ENCODE measurements around the gene COL4A2.

COL4A2 gene

DNA sequence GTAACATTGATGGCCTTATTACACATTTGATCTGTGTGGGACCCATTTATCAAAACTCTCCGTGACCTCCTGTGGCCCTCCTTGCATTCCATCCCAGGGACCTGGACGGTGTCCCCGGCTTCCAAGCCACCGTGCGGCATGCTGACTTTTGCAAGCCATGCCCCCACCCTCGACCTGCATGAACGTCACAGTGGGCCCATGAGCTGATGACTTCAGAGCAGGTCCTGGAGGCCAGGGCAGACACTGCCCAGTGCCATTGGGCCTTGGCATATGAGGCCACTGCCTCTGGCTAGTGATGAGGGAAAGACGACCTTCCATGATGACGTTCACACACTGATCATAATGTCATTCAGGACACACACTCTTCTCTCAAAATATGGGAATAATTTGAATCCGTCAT is 191.7 kb downstream of the COL4A2 start:
- Mint-ChIP-seq H3K4me1 (no peaks in the 10 kb centered on the region), H3K27me3 (no peaks in the 10 kb centered on the region), H3K36me3 (no peaks in the 10 kb centered on the region), H3K4me3 (no peak overlapping the region), H3K27ac (no peak overlapping the region), H3K9me3 (no peaks in the 10 kb centered on the region)

DNA sequence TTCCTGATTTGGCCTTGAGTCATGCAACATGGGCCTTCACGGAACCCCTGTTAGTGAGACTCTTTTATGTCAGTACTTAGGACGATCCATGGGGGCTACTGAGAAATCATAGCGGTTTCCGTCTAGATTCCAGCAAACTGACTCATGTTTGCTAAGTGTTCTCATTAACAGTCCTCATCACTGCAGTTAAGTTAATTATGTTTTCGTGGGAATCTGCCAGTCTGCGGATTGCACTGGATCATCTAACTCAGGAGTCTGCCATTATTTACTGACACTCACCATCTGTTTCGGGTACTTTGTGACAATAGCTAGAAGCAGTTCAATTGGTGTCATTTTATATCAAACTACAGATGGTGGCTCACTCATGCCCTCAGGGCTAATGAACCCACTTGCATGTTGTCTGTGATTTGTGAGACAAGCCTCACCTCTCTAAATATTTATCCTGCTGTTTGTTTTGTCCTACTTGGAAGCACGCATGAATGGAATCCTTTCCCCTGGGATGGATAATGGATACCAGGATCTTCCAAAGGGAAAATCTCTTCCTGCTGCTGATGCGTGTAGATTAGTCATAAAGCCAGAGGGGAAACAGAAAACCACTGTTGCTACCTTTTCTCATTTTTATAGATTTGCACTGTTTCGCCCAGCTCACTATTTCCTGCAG is 192.7 kb downstream of the COL4A2 start:
- H3K27ac Mint-ChIP-seq, result no peak overlapping the region
- H3K4me3 Mint-ChIP-seq, result no peak overlapping the region
- H3K36me3 Mint-ChIP-seq, result no peaks in the 10 kb centered on the region
- no peaks in the 10 kb centered on the region for H3K9me3 Mint-ChIP-seq
- no peaks in the 10 kb centered on the region for H3K4me1 Mint-ChIP-seq
- no peaks in the 10 kb centered on the region for H3K27me3 Mint-ChIP-seq

DNA sequence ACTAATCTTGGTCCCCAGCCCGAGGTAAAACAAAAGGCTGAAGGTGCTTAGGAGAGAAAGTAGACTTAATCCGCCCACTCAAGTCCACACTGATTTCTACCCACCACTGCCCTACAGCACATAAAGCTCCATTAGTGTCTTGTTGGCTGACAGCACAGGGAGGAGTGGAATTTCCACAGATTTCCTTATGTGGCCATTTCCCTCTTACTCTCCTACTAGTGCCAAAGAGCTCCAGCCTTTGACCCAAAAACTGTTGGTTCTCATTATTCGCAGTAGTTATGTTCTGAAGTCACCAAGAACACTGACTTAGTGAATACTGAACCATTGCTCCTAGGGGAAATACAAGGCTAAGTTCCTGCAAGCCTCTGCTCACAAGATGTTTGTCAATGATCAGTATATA is 193.3 kb downstream of the COL4A2 start:
- H3K4me1 Mint-ChIP-seq, result no peaks in the 10 kb centered on the region
- no peaks in the 10 kb centered on the region for H3K9me3 Mint-ChIP-seq
- no peaks in the 10 kb centered on the region for H3K27me3 Mint-ChIP-seq
- H3K27ac Mint-ChIP-seq, result no peak overlapping the region
- no peaks in the 10 kb centered on the region for H3K36me3 Mint-ChIP-seq
- H3K4me3 Mint-ChIP-seq, result no peak overlapping the region

DNA sequence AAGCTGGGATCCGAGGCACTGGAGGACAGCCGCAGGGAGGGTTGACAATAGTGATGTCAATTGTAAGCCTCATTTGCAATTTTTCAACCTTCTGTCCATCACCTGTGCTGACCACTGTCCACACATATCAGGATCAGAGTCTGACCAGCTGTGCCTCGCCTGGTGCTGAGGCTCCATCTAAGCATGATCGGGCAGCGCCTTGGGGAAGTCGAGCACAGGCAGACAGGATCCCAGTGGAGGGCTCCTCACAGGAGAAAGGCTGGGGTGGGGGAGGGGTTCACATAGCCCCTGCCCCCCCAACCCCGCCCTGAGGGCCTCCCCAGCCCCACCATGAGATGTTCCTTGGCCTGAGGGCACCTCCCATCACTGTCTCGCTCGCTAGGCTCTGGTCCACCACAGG is 194.1 kb downstream of the COL4A2 start:
- H3K4me1 Mint-ChIP-seq, result no peaks in the 10 kb centered on the region
- H3K4me3 Mint-ChIP-seq, result no peak overlapping the region
- H3K27ac Mint-ChIP-seq, result no peak overlapping the region
- no peaks in the 10 kb centered on the region for H3K27me3 Mint-ChIP-seq
- H3K9me3 Mint-ChIP-seq, result no peaks in the 10 kb centered on the region
- H3K36me3 Mint-ChIP-seq, result no peaks in the 10 kb centered on the region

DNA sequence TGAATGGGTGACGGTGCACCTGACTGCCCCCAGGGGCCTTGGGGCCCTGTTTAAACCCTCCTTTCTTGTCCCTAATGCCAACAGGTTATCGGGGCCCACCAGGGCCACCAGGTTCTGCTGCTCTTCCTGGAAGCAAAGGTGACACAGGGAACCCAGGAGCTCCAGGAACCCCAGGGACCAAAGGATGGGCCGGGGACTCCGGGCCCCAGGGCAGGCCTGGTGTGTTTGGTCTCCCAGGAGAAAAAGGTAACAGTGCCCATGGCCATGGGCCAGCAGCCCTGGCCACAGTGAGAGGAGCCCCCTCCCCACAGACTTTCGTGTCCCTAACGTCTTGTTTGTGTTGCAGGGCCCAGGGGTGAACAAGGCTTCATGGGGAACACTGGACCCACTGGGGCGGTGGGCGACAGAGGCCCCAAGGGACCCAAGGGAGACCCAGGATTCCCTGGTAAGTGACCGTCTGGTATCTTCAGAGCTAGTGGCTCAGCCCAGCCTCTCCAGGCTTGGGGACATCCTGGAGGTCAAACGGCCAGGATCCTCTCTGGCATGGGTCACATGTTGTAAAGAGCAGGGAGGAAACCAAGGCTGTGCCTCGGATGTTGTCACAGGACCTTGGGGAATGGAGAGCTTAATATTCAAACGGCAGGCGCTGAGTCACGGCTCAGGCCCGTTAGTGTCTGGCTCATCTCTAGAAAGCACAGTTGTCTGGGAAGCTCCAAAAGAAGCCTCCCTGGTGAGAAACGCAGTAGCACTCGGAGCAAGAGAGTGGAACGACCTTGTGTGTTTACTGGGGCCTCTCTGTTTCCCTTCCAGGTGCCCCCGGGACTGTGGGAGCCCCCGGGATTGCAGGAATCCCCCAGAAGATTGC is 196.2 kb downstream of the COL4A2 start:
- Mint-ChIP-seq H3K4me1 (no peaks in the 10 kb centered on the region), H3K27me3 (peaks cover 2% of the 10 kb centered on the region)

DNA sequence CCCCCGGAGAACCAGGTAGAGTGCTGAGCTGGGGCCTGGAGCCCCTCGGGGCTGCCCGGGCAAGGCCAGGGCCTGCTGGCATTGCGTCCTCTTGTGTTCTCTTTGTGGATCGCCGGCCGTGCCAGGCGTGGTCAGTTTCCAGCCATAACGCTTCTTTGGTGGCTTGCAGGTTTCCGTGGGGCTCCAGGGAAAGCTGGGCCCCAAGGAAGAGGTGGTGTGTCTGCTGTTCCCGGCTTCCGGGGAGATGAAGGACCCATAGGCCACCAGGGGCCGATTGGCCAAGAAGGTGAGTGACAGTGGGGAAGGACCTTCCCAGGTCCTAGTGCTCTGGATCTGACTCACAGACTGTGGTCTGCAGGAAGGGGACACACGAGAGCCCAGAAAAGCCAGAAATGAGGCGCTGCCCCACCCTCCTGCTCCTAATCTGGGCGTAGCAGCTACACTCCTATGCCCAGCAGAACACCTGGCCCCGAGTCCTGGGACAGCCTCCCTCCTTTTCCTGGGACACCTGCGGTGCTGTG is 197.0 kb downstream of the COL4A2 start:
- Mint-ChIP-seq H3K36me3 (no peaks in the 10 kb centered on the region), H3K27me3 (peaks cover 2% of the 10 kb centered on the region), H3K27ac (no peak overlapping the region), H3K4me3 (no peak overlapping the region), H3K9me3 (no peaks in the 10 kb centered on the region), H3K4me1 (no peaks in the 10 kb centered on the region)

More for the DNA sequence above, 196.2 kb downstream of the COL4A2 start:
- Mint-ChIP-seq H3K9me3 (no peaks in the 10 kb centered on the region), H3K36me3 (no peaks in the 10 kb centered on the region), H3K4me3 (no peak overlapping the region), H3K27ac (no peak overlapping the region)

DNA sequence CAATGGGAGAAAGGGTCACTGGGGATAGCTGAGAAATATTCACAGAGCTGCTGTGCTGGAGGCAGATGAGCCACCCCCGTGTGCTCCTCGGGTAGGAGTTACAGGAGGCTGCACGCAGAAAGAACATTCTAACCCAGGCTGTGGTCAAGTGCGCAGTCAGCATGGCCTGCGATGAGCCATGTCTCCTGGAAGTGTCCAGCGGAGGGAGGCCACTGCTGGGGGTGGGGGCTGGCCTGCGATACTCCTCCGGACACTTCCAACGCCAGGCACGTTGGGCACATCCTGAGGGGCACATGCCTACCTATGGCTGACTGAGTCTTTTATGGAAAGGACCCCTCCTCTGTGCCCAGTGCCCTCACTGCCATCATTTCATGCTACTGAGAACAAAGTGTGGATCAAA is 198.5 kb downstream of the COL4A2 start:
- peaks cover 2% of the 10 kb centered on the region for H3K27me3 Mint-ChIP-seq
- no peak overlapping the region for H3K4me3 Mint-ChIP-seq
- no peaks in the 10 kb centered on the region for H3K9me3 Mint-ChIP-seq
- H3K36me3 Mint-ChIP-seq, result no peaks in the 10 kb centered on the region
- H3K27ac Mint-ChIP-seq, result no peak overlapping the region
- no peaks in the 10 kb centered on the region for H3K4me1 Mint-ChIP-seq

DNA sequence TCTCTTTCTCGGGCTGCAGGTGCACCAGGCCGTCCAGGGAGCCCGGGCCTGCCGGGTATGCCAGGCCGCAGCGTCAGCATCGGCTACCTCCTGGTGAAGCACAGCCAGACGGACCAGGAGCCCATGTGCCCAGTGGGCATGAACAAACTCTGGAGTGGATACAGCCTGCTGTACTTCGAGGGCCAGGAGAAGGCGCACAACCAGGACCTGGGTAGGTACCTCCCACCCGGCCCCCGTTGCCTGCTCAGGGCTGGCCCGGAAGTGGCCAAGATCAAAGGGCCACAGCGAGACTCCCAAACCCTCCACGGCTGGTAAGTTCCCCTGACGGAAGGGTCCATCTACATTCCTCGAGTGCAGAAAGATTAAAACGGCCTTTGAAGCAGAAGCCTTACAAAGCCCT is 199.3 kb downstream of the COL4A2 start:
- H3K4me3 Mint-ChIP-seq, result no peak overlapping the region
- H3K36me3 Mint-ChIP-seq, result no peaks in the 10 kb centered on the region
- no peaks in the 10 kb centered on the region for H3K4me1 Mint-ChIP-seq
- H3K9me3 Mint-ChIP-seq, result no peaks in the 10 kb centered on the region
- H3K27me3 Mint-ChIP-seq, result peaks cover 2% of the 10 kb centered on the region
- no peak overlapping the region for H3K27ac Mint-ChIP-seq

DNA sequence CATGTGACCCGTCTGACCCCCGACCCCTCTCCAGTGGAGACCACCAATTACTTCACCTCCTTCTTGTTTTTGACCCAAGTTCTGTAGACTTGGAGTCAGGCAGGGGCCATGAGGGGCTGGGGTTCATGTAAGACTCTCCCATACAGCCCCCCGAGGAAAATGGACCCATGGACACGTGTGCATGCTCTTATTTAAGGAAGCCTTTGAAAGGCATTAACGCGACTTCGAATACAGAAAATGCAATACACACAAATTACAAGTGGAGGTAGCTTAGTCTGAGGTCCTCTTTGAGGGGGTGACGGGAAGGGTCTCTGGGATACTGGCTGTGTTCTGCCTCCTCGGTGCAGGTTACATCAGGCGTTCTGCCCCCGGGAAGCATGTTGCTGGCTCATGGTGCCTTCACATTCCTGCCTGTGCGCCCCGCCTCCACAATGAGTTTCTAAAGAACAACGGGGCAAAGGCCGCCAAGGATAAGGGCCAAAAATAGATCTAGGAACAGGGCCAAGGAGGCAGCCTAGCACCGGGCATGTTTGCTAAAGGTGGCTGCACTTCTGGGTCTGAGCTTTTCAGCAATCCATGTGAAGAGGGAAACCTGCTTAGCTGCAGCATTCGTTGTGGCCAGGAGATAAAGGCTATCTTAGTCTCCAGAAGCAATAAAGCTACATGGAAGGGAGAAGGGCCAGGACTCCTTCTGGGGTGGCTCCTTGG is 199.9 kb downstream of the COL4A2 start:
- Mint-ChIP-seq H3K4me3 (no peak overlapping the region), H3K4me1 (no peaks in the 10 kb centered on the region), H3K27ac (no peak overlapping the region), H3K36me3 (no peaks in the 10 kb centered on the region), H3K9me3 (no peaks in the 10 kb centered on the region), H3K27me3 (peaks cover 2% of the 10 kb centered on the region)

DNA sequence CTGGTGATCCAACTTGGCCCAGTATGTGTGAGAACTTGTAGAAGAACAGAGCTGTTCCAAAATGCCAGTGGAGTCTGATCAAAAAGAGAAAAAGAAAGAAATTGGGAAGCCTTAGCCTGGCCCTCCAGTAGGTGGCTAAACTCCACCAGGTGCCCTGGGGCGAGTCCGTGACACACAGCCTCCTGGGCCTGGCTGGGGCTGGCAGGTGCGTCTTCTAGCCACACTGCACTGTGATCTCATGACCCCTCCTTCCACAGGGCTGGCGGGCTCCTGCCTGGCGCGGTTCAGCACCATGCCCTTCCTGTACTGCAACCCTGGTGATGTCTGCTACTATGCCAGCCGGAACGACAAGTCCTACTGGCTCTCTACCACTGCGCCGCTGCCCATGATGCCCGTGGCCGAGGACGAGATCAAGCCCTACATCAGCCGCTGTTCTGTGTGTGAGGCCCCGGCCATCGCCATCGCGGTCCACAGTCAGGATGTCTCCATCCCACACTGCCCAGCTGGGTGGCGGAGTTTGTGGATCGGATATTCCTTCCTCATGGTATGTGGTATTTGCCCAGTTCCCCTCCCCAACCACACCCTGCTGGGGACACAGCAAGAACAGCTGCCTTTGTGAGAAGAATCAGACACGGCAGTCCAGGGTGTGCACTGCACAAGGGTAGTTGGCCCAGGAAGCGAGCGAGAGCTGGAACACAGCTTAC is 200.7 kb downstream of the COL4A2 start:
- Mint-ChIP-seq H3K9me3 (no peaks in the 10 kb centered on the region), H3K4me1 (no peaks in the 10 kb centered on the region), H3K27me3 (peaks cover 2% of the 10 kb centered on the region), H3K4me3 (no peak overlapping the region), H3K27ac (no peak overlapping the region), H3K36me3 (no peaks in the 10 kb centered on the region)

DNA sequence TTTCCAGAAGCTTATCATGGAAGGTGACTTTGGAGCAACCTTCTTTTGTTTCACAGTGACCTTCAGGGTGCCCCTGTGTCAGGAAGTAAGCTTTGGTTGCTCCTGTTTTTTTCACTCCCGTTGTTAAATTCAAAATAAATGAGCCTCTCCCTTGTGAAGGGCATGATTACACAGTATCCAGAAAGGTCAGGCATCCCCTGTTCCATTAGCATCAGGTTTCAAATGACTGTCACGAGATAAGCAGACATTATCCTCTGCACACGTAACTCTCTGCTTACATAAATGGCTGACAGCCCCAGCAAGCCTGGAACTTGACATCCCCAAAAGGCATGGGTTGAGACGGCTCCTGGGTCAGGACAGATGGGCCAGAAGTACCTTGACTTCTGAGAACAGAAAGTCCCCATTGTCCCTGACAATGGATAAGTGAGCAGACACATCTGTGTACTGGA is 202.4 kb downstream of the COL4A2 start:
- Mint-ChIP-seq H3K27ac (no peak overlapping the region), H3K27me3 (peaks cover 2% of the 10 kb centered on the region), H3K4me3 (no peak overlapping the region), H3K36me3 (no peaks in the 10 kb centered on the region), H3K9me3 (no peaks in the 10 kb centered on the region), H3K4me1 (no peaks in the 10 kb centered on the region)

DNA sequence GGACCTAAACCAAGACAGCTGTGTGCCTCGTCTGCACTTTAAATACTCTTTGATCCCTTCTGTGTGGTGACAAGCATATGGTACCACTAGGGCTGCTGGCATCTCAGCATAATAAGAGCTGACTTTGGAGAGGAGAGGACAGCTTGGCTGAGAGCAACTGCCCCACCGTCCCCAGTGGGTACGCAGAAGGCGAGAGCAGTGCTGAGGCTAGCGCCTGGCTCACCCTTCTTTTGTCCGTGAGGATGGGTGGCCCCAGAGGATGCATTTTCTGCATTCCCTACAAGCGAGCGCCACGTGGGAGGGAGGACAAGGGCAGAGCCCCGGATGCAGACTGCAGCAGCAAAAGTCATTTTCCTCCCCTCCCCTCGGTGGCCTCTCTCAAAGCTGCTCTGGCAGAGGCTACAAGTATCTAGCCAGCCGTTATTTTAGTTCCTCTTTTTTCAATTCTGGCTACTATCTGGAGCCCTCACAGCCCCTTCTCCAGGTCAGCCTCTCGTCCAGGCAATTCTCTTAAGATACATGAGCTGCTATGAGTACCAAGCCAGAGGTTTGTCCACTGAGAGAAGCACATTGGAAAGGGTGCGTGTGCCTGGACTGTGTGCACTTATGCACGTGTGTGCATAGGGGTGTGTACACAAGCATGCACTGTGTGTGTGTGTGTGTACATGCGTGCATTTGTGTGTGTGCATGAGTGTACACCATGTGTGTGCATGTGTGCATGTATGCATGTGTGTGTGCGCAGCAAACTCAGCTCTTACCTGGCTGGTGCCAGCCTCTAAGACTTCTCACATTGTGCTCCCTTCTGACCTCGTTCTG is 203.1 kb downstream of the COL4A2 start:
- H3K9me3 Mint-ChIP-seq, result no peaks in the 10 kb centered on the region
- H3K27ac Mint-ChIP-seq, result no peak overlapping the region
- peaks cover 2% of the 10 kb centered on the region for H3K27me3 Mint-ChIP-seq
- no peaks in the 10 kb centered on the region for H3K36me3 Mint-ChIP-seq
- H3K4me3 Mint-ChIP-seq, result no peak overlapping the region
- no peaks in the 10 kb centered on the region for H3K4me1 Mint-ChIP-seq

DNA sequence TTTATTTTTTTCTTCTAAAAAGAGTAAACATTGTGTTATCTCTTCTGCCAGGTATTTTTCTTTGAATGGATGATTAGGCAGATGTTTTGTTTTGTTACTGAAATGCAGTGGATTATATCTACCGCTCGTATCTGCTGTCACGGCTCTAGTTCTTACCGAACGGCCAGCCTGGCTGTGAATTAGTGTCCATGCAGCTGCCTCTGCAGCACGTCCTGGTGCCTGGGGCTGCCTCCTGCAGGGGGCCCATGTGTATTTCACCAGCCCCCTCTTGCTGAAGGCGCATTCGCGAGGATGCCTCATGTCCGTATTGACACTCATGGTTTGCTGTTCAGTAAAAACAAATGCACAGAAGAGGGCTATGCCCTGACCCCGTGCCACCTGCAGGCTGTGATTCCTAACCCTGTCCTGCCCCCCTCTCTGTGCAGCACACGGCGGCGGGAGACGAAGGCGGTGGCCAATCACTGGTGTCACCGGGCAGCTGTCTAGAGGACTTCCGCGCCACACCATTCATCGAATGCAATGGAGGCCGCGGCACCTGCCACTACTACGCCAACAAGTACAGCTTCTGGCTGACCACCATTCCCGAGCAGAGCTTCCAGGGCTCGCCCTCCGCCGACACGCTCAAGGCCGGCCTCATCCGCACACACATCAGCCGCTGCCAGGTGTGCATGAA is 204.6 kb downstream of the COL4A2 start:
- Mint-ChIP-seq H3K4me1 (no peaks in the 10 kb centered on the region), H3K36me3 (no peaks in the 10 kb centered on the region), H3K4me3 (no peak overlapping the region)

DNA sequence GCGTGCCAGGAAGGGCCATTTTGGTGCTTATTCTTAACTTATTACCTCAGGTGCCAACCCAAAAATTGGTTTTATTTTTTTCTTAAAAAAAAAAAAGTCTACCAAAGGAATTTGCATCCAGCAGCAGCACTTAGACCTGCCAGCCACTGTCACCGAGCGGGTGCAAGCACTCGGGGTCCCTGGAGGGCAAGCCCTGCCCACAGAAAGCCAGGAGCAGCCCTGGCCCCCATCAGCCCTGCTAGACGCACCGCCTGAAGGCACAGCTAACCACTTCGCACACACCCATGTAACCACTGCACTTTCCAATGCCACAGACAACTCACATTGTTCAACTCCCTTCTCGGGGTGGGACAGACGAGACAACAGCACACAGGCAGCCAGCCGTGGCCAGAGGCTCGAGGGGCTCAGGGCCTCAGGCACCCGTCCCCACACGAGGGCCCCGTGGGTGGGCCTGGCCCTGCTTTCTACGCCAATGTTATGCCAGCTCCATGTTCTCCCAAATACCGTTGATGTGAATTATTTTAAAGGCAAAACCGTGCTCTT is 205.2 kb downstream of the COL4A2 start:
- no peak overlapping the region for H3K27ac Mint-ChIP-seq
- H3K36me3 Mint-ChIP-seq, result no peaks in the 10 kb centered on the region
- H3K9me3 Mint-ChIP-seq, result no peaks in the 10 kb centered on the region
- H3K27me3 Mint-ChIP-seq, result no peaks in the 10 kb centered on the region
- H3K4me1 Mint-ChIP-seq, result no peaks in the 10 kb centered on the region
- no peak overlapping the region for H3K4me3 Mint-ChIP-seq

More for the DNA sequence above, 204.6 kb downstream of the COL4A2 start:
- H3K27ac Mint-ChIP-seq, result no peak overlapping the region
- no peaks in the 10 kb centered on the region for H3K27me3 Mint-ChIP-seq
- H3K9me3 Mint-ChIP-seq, result no peaks in the 10 kb centered on the region
